Lower leg skin (tissue), 4 donors: ENCODE results near the gene NEGR1. TPM values are rescaled to one million over a fixed set of nuclear protein-coding genes. Genes with fewer than 3 reads are reported as not detected.

Source experiments
- DNase-seq, 2 donors: peaks; one replicate each; pipeline ENCODE4 v3.0.0-alpha.2; 2019; ENCODE audit warnings: low spot score in 2 of 2
- H3K4me3 ChIP-seq: fragments of 200-600 bp; sonication (generic); 2 replicates; pipeline ENCODE4 v1.5.1; 2017; ENCODE audit warnings: mild to moderate bottlenecking, low read depth; ENCODE audit not compliant: poor library complexity, severe bottlenecking
- CTCF ChIP-seq, 3 donors: fragments of 450-650 bp; IDR thresholded peaks; one replicate each; pipeline ENCODE4 v1.5.1; 2016; ENCODE audit warnings: antibody characterized with exemption in 3 of 3, mild to moderate bottlenecking in 3 of 3, moderate library complexity in 2 of 3
- POLR2A ChIP-seq, 2 donors: fragments of 450-650 bp; IDR thresholded peaks; one replicate each; pipeline ENCODE4 v1.6.1; 2016 to 2017; ENCODE audit warnings: antibody characterized with exemption in 2 of 2, mild to moderate bottlenecking in 1 of 2, moderate library complexity in 1 of 2
- WGBS, 2 donors: methylation state at CpG; one replicate each; pipeline ENCODE4 v1.1.5; 2018; 5-methylcytosine and 5-hydroxymethylcytosine counted together
- intact Hi-C: fragments of 100-400 bp; cut with DNase I; formaldehyde crosslinking; loops from one replicate; pipeline ENCODE4 v1.15.0; 2023; ENCODE audit warnings: low total_unique reads
- total RNA-seq, 4 donors: library from RNA; depleted of rRNA; stranded (reverse); fragments of >200 nt; gene quantifications; one replicate each; pipeline ENCODE4 v1.1.0, GENCODE V29; 2016

The NEGR1 gene
- total RNA-seq, 4 donors from 2014 or later = 4.1 to 13.6 (median 6.0) TPM

GRCh38 chr1:72097851-72098570, 184.3 kb downstream of the NEGR1 start:
- intact Hi-C loops = no loop called here
- no peak overlapping the region for H3K4me3 ChIP-seq
- DNase-seq = no peak
- 88 to 90% methylated on average over 4 of the region's 4 CpGs for WGBS, 2 donors
- TF ChIP-seq CTCF (IDR thresholded peaks at IDR 0.05) (no peak), POLR2A (IDR thresholded peaks at IDR 0.05) (no peak)

- TF ChIP-seq POLR2A (IDR thresholded peaks at IDR 0.05) (no peak), CTCF (IDR thresholded peaks at IDR 0.05) (no peak)
- 58 to 59% methylated on average over 2 of the region's 2 CpGs for WGBS, 2 donors
Measured at GRCh38 chr1:72094209-72094608, 188.1 kb downstream of the NEGR1 start.

GRCh38 chr1:72086394-72086793, 195.9 kb downstream of the NEGR1 start:
- no peak for DNase-seq
- 79 to 84% methylated on average over 3 of the region's 3 CpGs for WGBS, 2 donors
- H3K4me3 ChIP-seq = no peak overlapping the region
- TF ChIP-seq POLR2A (IDR thresholded peaks at IDR 0.05) (no peak), CTCF (IDR thresholded peaks at IDR 0.05) (no peak)
- intact Hi-C loops = no loop called here

More at GRCh38 chr1:72094209-72094608, 188.1 kb downstream of the NEGR1 start:
- intact Hi-C loops = no loop called here
- DNase-seq = no peak
- H3K4me3 ChIP-seq = no peak overlapping the region

GRCh38 chr1:72075425-72075824, 206.9 kb downstream of the NEGR1 start:
- intact Hi-C loops = no loop called here
- no peak overlapping the region for H3K4me3 ChIP-seq
- TF ChIP-seq CTCF (IDR thresholded peaks at IDR 0.05) (no peak), POLR2A (IDR thresholded peaks at IDR 0.05) (no peak)
- no peak for DNase-seq

- no peak for TF ChIP-seq CTCF (IDR thresholded peaks at IDR 0.05)
- intact Hi-C loops = no loop called here
- WGBS, 2 donors = 44 to 50% methylated on average over 7 of the region's 7 CpGs
Measured at GRCh38 chr1:72066431-72066830, 215.9 kb downstream of the NEGR1 start.

More at GRCh38 chr1:72066431-72066830, 215.9 kb downstream of the NEGR1 start:
- DNase-seq = no peak
- H3K4me3 ChIP-seq = no peak overlapping the region
